Thyroid gland (tissue), 4 donors: ENCODE data around the gene UBE2E3.

ENCODE experiments used
- POLR2A ChIP-seq, 2 donors: fragments of 450-650 bp; IDR thresholded peaks; one replicate each; pipeline ENCODE4 v1.6.1; 2017; ENCODE audit warnings: antibody characterized with exemption in 2 of 2, mild to moderate bottlenecking in 2 of 2, moderate library complexity in 1 of 2
- TF ChIP-seq, protein P1 (sequence below), 6 experiments: fragments of 200-600 bp in 3 of 6; fragments of 450-650 bp in 3 of 6; sonication (generic) in 3 of 6; IDR thresholded peaks; one replicate each; pipeline ENCODE4 v1.5.1; 2016 to 2019; ENCODE audit warnings: antibody characterized with exemption in 6 of 6, mild to moderate bottlenecking in 2 of 6, inconsistent platforms in 1 of 6, moderate library complexity in 1 of 6

DNA sequence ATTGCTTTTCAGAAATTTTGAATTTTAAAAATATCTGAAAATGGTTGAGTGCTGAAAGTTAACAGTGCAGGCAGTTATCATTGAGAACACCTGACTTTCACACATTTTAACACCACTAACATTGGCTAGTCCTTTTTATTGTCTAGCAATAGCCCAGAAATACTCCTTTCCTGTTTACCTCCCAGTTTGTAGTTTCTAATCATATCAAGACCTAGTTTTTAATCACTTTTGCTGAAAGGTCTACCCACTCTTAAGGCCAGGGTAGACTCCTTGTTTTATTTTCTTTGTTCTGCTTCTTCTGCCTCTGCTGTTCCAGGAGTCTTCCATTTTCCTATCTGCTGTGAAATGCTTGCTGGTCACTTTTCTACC is 72.1 kb downstream of the UBE2E3 start:
- TF ChIP-seq, protein P1, sequence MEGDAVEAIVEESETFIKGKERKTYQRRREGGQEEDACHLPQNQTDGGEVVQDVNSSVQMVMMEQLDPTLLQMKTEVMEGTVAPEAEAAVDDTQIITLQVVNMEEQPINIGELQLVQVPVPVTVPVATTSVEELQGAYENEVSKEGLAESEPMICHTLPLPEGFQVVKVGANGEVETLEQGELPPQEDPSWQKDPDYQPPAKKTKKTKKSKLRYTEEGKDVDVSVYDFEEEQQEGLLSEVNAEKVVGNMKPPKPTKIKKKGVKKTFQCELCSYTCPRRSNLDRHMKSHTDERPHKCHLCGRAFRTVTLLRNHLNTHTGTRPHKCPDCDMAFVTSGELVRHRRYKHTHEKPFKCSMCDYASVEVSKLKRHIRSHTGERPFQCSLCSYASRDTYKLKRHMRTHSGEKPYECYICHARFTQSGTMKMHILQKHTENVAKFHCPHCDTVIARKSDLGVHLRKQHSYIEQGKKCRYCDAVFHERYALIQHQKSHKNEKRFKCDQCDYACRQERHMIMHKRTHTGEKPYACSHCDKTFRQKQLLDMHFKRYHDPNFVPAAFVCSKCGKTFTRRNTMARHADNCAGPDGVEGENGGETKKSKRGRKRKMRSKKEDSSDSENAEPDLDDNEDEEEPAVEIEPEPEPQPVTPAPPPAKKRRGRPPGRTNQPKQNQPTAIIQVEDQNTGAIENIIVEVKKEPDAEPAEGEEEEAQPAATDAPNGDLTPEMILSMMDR (IDR thresholded peaks at IDR 0.05), result no peak
- TF ChIP-seq POLR2A (IDR thresholded peaks at IDR 0.05), result no peak
